Gastroesophageal sphincter (tissue), 3 donors: Measurements from ENCODE around the gene COL28A1.

Experiments
- CTCF ChIP-seq, 4 experiments: fragments of 200-600 bp in 2 of 4; fragments of 450-650 bp in 2 of 4; sonication (generic) in 1 of 4; IDR thresholded peaks; one replicate each; pipeline ENCODE4 v1.5.1; 2017 to 2019; ENCODE audit warnings: antibody characterized with exemption in 4 of 4, mild to moderate bottlenecking in 2 of 4, moderate library complexity in 2 of 4
- POLR2A ChIP-seq, 2 donors: fragments of 450-650 bp; IDR thresholded peaks; one replicate each; pipeline ENCODE4 v1.6.1; 2017; ENCODE audit warnings: antibody characterized with exemption in 2 of 2, mild to moderate bottlenecking in 2 of 2, moderate library complexity in 1 of 2
- POLR2AphosphoS5 ChIP-seq: sonication (generic); formaldehyde crosslinking; IDR thresholded peaks from one replicate; pipeline ENCODE4 v1.6.1; 2017; ENCODE audit warnings: antibody characterized with exemption

GRCh38 chr7:7347045-7347444, 188.6 kb downstream of the COL28A1 start:
- TF ChIP-seq CTCF (IDR thresholded peaks at IDR 0.05), result no peak
- no peak for TF ChIP-seq POLR2A (IDR thresholded peaks at IDR 0.05)
- TF ChIP-seq POLR2AphosphoS5, result no peak
